Natural killer cell (primary cell): ENCODE measurements around the gene TNFSF11. TPM values are rescaled to one million over a fixed set of nuclear protein-coding genes. Genes with fewer than 3 reads are reported as not detected.
A peak's percentile ranks its signal among the peaks of the same experiment; 100 is the strongest.

Source experiments
- ATAC-seq, 3 donors: fragments of 150-1000 bp in 2 of 3; fragments of 200-7000 bp in 1 of 3; cut with Tn5 transposase; 1 replicate in 1 of 3; 2 replicates in 2 of 3; pipeline ENCODE4 v1.10.0; 2021; ENCODE audit warnings: mild to moderate bottlenecking in 2 of 3, moderate library complexity in 2 of 3
- DNase-seq, 2 donors: peaks; one replicate each; pipeline versions ENCODE4 v3.0.0 to v3.0.0-alpha.2; 2013 to 2021; ENCODE audit warnings: mixed read lengths in 1 of 2
- H3K27ac ChIP-seq: one replicate; pipeline ENCODE4 v1.5.1; 2013; ENCODE audit warnings: mild to moderate bottlenecking, low read length
- H3K27me3 ChIP-seq: one replicate; pipeline ENCODE4 v1.6.1; 2013; ENCODE audit warnings: low read length; ENCODE audit not compliant: control insufficient read depth, insufficient read depth
- H3K36me3 ChIP-seq: one replicate; pipeline ENCODE4 v1.6.1; 2013; ENCODE audit warnings: low read length; ENCODE audit not compliant: control insufficient read depth, insufficient read depth
- H3K4me1 ChIP-seq: one replicate; pipeline ENCODE4 v1.6.1; 2013; ENCODE audit warnings: low read length; ENCODE audit not compliant: control insufficient read depth, insufficient read depth
- H3K4me3 ChIP-seq: one replicate; pipeline ENCODE4 v1.5.1; 2013; ENCODE audit warnings: low read length
- H3K9me3 ChIP-seq: one replicate; pipeline ENCODE4 v1.6.1; 2013; ENCODE audit warnings: low read length; ENCODE audit not compliant: control insufficient read depth, insufficient read depth
- H3K27ac Mint-ChIP-seq, 2 donors: one replicate each; pipeline ENCODE4 v1.8.0; 2022; ENCODE audit warnings: mild to moderate bottlenecking in 2 of 2, mixed read lengths in 2 of 2, moderate library complexity in 1 of 2
- H3K27me3 Mint-ChIP-seq, 2 donors: one replicate each; pipeline ENCODE4 v1.8.0; 2022; ENCODE audit warnings: low read depth in 2 of 2, mixed read lengths in 2 of 2
- H3K36me3 Mint-ChIP-seq: one replicate; pipeline ENCODE4 v1.8.0; 2022; ENCODE audit warnings: mixed read lengths
- H3K4me1 Mint-ChIP-seq, 2 donors: one replicate each; pipeline ENCODE4 v1.8.0; 2022; ENCODE audit warnings: mixed read lengths in 2 of 2
- H3K4me3 Mint-ChIP-seq: one replicate; pipeline ENCODE4 v1.8.0; 2022; ENCODE audit warnings: mild to moderate bottlenecking, moderate library complexity, mixed read lengths
- H3K9me3 Mint-ChIP-seq, 2 donors: one replicate each; pipeline ENCODE4 v1.8.0; 2022; ENCODE audit warnings: mixed read lengths in 2 of 2
- WGBS: methylation state at CpG from one replicate; pipeline ENCODE4 v1.1.7; 2013; ENCODE audit warnings: missing lambda C conversion rate; ENCODE audit not compliant: insufficient coverage; 5-methylcytosine and 5-hydroxymethylcytosine counted together
- intact Hi-C: fragments of 100-400 bp; cut with micrococcal nuclease; formaldehyde crosslinking; loops from one replicate; pipeline ENCODE4 v1.14.2; 2022
- total RNA-seq, 4 donors: library from RNA; stranded (reverse); fragments of 120-200 nt in 1 of 4; gene quantifications; one replicate each; pipeline versions ENCODE4 v1.2.3 to v1.2.4, GENCODE V29; 2013 to 2022
- TF ChIP-seq, protein P1 (sequence below): fragments of 200-600 bp; IDR thresholded peaks from one replicate; pipeline ENCODE4 v1.8.0; 2022; ENCODE audit warnings: antibody characterized with exemption

TNFSF11 gene, protein sequence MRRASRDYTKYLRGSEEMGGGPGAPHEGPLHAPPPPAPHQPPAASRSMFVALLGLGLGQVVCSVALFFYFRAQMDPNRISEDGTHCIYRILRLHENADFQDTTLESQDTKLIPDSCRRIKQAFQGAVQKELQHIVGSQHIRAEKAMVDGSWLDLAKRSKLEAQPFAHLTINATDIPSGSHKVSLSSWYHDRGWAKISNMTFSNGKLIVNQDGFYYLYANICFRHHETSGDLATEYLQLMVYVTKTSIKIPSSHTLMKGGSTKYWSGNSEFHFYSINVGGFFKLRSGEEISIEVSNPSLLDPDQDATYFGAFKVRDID
- total RNA-seq: 1 to 10 TPM in 2 of 3 donors, under 1 TPM in 1; 0.93 to 2.8 (median 1.0) TPM
- 3.9 TPM for total RNA-seq (2013)

DNA sequence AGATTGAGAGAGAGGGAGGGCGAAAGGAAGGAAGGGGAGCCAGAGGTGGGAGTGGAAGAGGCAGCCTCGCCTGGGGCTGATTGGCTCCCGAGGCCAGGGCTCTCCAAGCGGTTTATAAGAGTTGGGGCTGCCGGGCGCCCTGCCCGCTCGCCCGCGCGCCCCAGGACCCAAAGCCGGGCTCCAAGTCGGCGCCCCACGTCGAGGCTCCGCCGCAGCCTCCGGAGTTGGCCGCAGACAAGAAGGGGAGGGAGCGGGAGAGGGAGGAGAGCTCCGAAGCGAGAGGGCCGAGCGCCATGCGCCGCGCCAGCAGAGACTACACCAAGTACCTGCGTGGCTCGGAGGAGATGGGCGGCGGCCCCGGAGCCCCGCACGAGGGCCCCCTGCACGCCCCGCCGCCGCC lies at the start of gene TNFSF11:
Gene TNFSF11 (plus strand): TSS at position 142 of the 400 bp plus-strand sequence. CDS start 152 bp downstream, at position 294.
- Mint-ChIP-seq H3K36me3 (no peaks in the 10 kb centered on the region), H3K27ac (peak within 1 kb of the TSS; percentile 57 to 71), H3K9me3 (no peaks in the 10 kb centered on the region), H3K4me3 (peak within 1 kb of the TSS; percentile 83), H3K4me1 (peaks cover 45% of the 10 kb centered on the region in 2 donors), H3K27me3 (peaks cover 7 to 8% of the 10 kb centered on the region in 2 donors)
- H3K27me3 ChIP-seq: no peaks in the 10 kb centered on the region
- H3K9me3 ChIP-seq: no peaks in the 10 kb centered on the region
- 7% methylated on average over 39 of the region's 39 CpGs for WGBS
- TF ChIP-seq, protein P1, sequence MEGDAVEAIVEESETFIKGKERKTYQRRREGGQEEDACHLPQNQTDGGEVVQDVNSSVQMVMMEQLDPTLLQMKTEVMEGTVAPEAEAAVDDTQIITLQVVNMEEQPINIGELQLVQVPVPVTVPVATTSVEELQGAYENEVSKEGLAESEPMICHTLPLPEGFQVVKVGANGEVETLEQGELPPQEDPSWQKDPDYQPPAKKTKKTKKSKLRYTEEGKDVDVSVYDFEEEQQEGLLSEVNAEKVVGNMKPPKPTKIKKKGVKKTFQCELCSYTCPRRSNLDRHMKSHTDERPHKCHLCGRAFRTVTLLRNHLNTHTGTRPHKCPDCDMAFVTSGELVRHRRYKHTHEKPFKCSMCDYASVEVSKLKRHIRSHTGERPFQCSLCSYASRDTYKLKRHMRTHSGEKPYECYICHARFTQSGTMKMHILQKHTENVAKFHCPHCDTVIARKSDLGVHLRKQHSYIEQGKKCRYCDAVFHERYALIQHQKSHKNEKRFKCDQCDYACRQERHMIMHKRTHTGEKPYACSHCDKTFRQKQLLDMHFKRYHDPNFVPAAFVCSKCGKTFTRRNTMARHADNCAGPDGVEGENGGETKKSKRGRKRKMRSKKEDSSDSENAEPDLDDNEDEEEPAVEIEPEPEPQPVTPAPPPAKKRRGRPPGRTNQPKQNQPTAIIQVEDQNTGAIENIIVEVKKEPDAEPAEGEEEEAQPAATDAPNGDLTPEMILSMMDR: no peak
- H3K36me3 ChIP-seq: no peaks in the 10 kb centered on the region
- intact Hi-C loops: no loop called here
- peak within 1 kb of the TSS; percentile 21 for H3K4me3 ChIP-seq
- H3K4me1 ChIP-seq: peaks cover 19% of the 10 kb centered on the region
- ATAC-seq: peak; percentile 29 to 50 (median 40)
- peak in 1 of 2 donors; percentile 19 for DNase-seq
- H3K27ac ChIP-seq: no peak within 1 kb of the TSS

DNA sequence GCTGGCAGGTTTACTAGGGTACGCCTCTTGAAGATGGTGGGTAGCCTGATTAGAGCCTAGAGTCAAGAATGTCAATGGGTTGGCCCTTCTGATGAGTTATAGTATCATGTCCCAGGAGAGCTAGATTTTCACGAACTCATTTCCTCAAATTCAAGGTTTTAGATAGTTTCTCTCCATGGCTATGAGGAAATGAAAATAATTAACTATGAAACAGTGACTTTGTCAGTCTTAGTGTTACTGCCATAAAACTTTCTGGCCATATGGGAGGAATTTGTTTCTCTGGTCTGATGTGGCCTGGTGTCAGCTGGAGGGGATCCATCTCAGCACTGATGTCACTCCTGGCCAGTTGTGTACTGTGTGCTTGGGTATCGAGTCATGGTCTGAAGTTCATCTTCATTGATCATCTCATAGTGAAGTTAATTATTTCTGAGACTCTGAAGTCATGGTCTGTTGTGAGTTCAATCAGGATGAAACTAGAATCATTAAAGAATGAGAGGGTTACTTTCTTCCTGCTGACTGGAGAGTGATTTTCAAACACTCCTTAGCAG lies 49.4 kb upstream of the TNFSF11 start:
- H3K9me3 Mint-ChIP-seq: no peaks in the 10 kb centered on the region
- no peak overlapping the region for H3K4me3 Mint-ChIP-seq
- H3K4me3 ChIP-seq: no peak overlapping the region
- no peaks in the 10 kb centered on the region for H3K4me1 Mint-ChIP-seq
- no peaks in the 10 kb centered on the region for H3K27me3 ChIP-seq
- H3K4me1 ChIP-seq: no peaks in the 10 kb centered on the region
- peaks cover 2% of the 10 kb centered on the region for H3K36me3 Mint-ChIP-seq
- H3K27ac Mint-ChIP-seq: no peak overlapping the region
- DNase-seq (no peak), ATAC-seq (no peak)
- H3K27me3 Mint-ChIP-seq: no peaks in the 10 kb centered on the region
- no peak overlapping the region for H3K27ac ChIP-seq
- whole genome bisulfite sequencing: 85% methylated on average over 2 of the region's 3 CpGs
- no peaks in the 10 kb centered on the region for H3K36me3 ChIP-seq
- intact Hi-C loops: no loop called here
- no peaks in the 10 kb centered on the region for H3K9me3 ChIP-seq
- TF ChIP-seq, protein P1: no peak

DNA sequence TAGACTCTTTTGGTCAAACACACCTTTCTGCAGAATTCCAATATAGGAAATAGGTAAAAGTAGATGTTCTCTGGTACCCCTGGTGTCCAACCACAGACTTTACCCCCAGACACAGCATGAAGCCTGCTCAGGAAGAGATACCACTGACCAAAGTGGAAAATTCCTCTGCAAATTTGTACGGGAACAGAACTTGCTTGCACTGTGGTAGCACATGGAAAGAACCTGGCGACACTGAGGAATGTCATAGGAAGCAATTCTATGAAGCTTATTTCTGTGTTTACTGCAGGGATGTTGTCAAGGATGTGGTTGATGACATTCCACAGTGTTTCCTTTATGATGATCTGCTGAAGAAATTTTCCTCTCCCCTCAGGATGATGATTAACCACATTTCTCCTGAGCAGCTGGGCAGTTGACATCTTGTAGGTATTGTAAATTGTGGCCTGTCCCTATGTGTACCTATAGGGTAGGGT lies 48.9 kb upstream of the TNFSF11 start:
- Histone ChIP-seq H3K27ac (no peak overlapping the region), H3K4me1 (no peaks in the 10 kb centered on the region), H3K36me3 (no peaks in the 10 kb centered on the region), H3K4me3 (no peak overlapping the region), H3K27me3 (no peaks in the 10 kb centered on the region), H3K9me3 (no peaks in the 10 kb centered on the region)
- H3K4me1 Mint-ChIP-seq: no peaks in the 10 kb centered on the region
- intact Hi-C loops: no loop called here
- H3K4me3 Mint-ChIP-seq: no peak overlapping the region
- H3K9me3 Mint-ChIP-seq: no peaks in the 10 kb centered on the region
- no peaks in the 10 kb centered on the region for H3K36me3 Mint-ChIP-seq
- WGBS: 82% methylated on average over 2 of the region's 2 CpGs
- ATAC-seq: no peak
- H3K27ac Mint-ChIP-seq: no peak overlapping the region
- TF ChIP-seq, protein P1: no peak
- H3K27me3 Mint-ChIP-seq: no peaks in the 10 kb centered on the region
- DNase-seq: no peak
